GM12874 (cell line): Measurements from ENCODE around the gene PNLIPRP2.

Source experiments
- TF ChIP-seq, protein P1 (sequence below): IDR thresholded peaks from 2 replicates; pipeline ENCODE4 v1.5.1; 2011; ENCODE audit warnings: low read depth, mild to moderate bottlenecking, control low read depth, low read length, moderate library complexity; ENCODE audit not compliant: insufficient read depth

PNLIPRP2 gene

DNA sequence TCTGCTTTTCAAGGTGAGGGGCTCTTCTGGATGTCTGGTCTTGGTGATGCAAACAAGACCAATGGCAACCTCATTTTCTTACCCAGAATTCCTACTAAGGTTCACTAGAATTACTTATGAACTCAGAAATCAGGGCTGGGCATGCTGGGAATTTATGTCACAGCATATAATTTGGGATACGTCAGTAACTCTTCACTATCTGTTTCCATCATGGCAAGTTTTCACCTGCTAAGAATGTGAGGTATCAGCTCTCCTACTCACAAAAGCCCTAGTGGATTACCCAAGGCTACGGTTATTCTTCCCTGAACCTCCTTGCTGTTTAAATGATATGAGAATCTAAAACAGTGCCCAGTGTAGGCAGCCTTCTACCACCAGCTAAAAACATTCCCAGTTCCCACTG is 53.1 kb downstream of the PNLIPRP2 start:
- TF ChIP-seq, protein P1, sequence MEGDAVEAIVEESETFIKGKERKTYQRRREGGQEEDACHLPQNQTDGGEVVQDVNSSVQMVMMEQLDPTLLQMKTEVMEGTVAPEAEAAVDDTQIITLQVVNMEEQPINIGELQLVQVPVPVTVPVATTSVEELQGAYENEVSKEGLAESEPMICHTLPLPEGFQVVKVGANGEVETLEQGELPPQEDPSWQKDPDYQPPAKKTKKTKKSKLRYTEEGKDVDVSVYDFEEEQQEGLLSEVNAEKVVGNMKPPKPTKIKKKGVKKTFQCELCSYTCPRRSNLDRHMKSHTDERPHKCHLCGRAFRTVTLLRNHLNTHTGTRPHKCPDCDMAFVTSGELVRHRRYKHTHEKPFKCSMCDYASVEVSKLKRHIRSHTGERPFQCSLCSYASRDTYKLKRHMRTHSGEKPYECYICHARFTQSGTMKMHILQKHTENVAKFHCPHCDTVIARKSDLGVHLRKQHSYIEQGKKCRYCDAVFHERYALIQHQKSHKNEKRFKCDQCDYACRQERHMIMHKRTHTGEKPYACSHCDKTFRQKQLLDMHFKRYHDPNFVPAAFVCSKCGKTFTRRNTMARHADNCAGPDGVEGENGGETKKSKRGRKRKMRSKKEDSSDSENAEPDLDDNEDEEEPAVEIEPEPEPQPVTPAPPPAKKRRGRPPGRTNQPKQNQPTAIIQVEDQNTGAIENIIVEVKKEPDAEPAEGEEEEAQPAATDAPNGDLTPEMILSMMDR: no peak

DNA sequence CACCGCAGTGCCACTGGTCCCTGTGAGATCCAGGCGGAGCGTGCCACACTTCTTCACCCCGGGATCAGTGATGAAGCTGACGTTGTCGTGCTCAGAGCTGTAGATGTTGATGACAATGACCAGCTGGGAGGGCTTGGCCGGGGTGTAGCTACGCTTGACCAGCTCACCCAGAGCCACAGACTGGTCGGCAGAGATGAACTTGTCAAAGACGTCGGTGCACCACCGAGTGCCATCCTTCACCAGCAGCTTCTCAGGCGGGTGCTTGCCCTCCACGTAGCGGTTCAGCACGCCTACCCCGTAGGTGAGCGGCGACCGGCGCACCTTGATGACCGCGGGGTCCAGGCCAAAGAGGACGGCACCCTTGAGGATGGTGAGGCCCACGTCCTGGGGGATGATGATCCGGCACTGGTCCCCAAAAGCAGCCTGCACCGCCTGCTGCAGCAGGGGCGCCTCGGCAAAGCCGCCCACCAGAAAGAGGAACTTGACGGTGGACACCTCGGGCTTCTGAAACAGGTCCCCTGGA is 54.2 kb downstream of the PNLIPRP2 start:
- TF ChIP-seq, protein P1: no peak

DNA sequence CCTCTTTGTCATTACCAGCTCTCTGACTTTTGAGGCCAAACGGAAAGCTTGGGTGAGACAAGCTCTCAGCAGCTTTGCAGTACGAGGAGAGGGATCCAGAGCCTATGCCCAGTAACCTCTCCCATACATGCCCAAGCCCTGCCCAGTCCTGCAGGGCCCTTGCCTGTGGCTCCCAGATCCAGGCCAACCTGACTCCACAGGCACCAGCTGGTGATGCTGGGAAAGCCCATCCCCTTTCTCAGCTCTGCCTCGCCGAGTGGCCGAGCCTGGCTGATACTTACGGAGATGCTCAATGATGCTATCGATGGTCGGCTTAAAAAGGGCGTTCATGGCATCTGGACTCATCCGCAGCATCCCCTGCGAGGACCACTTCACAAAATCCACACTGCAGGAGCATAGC is 55.4 kb downstream of the PNLIPRP2 start:
- TF ChIP-seq, protein P1: no peak

DNA sequence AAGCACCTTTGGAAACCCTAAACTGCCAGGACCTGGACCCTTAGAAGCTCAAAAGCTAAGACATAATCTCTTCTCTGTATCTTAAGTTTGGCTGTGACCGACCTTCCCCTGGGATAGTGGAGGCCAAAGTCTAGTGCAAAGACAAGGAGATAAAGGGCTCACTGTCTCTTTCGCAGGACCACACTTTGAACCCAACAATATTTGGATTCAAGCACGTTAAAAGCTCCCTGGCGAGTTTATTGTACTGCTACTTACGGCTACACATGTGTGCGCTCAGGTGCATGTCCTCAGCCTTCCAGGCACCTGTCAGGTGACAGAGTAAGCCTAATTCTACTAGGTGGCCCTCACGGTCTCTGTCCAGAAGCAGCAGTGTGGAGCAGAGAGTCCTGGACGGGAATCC is 55.9 kb downstream of the PNLIPRP2 start:
- TF ChIP-seq, protein P1: no peak

DNA sequence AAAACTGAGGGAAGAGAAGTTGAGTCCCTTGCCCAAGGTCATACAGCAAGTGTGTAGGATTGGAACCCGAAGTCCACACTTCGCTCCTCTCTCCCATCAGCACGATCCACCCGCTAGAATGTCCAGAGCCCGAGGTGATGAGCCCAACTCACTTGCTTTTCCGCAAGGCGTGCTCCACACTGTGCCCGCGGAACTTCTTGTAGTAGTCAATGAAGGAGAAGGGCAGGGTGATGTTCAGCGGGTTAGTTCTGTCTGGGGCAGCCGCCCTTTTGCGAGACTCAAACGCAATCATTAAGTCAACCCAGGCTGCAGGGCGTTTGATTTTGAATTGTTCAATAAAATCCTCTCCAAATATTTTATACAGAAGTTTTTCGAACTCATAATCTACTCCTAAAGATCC is 58.6 kb downstream of the PNLIPRP2 start:
- TF ChIP-seq, protein P1: no peak

DNA sequence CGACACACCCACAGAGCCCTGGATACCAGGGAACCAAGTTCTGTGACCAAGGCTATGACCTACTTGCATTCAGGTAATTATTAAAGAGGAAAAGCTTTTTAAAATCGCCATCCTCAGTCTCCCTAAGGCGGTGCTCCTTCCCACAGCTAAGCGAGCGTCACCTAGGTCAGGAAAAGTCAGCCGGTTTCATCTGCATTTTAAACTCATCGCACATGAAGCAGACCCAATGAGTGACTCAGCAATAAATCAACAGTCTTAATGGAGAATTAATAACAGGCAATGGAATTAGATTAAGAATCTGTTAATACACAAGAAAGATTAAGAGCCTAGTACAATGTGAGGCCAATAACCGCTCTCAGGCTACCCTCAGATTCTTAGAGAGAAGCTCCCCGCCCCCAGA is 62.4 kb downstream of the PNLIPRP2 start:
- TF ChIP-seq, protein P1: no peak

DNA sequence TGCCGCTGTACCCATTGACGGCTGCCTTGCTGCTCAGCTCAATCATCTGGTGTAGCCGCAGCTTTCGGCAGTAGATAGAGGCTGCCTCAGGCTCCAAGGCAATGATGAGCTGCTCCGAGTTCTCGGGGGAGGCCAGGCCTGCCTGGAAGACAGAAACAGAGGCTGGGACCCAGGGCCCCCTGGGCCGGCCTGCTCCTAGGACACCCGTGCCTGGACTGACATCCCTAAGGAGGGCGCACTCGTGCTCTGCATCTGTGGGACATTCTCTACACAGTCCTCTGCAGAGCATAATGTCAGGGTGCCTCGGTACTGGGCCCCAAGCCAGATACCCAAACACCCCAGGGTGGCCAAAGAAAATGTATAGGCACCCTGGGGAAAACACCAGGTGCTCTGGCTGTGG is 63.1 kb downstream of the PNLIPRP2 start:
- TF ChIP-seq, protein P1: no peak
